Prostate gland (tissue), 2 donors: ENCODE data around the gene CS.

Source experiments
- CTCF ChIP-seq, 4 experiments: fragments of 200-600 bp in 2 of 4; fragments of 450-650 bp in 2 of 4; sonication (generic) in 2 of 4; IDR thresholded peaks; 1 replicate in 3 of 4; 2 replicates in 1 of 4; pipeline ENCODE4 v1.5.1; 2016 to 2019; ENCODE audit warnings: antibody characterized with exemption in 4 of 4, mild to moderate bottlenecking in 2 of 4, moderate library complexity in 2 of 4
- POLR2A ChIP-seq: fragments of 450-650 bp; IDR thresholded peaks from one replicate; pipeline ENCODE4 v1.6.1; 2016; ENCODE audit warnings: antibody characterized with exemption, mild to moderate bottlenecking

- TF ChIP-seq CTCF (IDR thresholded peaks at IDR 0.05) (no peak), POLR2A (no peak)
These were observed 17.5 kb upstream of the CS start for GRCh38 chr12:56317675-56318074.
